GM21619 (cell line): ENCODE data around the gene CAB39L.
"Not testable (repeated sequence)": the region's sequence is repeated elsewhere in the genome, so short reads cannot be mapped to it uniquely, and the experiment has no call there.

Experiments
- ATAC-seq: cut with Tn5 transposase; IDR thresholded peaks from one replicate; pipeline ENCODE4 v1.9.1; 2021; ENCODE audit not compliant: unreplicated experiment

The CAB39L gene

GRCh38 chr13:49348751-49349150 is 95.1 kb downstream of the CAB39L start:
- no peak for ATAC-seq

DNA sequence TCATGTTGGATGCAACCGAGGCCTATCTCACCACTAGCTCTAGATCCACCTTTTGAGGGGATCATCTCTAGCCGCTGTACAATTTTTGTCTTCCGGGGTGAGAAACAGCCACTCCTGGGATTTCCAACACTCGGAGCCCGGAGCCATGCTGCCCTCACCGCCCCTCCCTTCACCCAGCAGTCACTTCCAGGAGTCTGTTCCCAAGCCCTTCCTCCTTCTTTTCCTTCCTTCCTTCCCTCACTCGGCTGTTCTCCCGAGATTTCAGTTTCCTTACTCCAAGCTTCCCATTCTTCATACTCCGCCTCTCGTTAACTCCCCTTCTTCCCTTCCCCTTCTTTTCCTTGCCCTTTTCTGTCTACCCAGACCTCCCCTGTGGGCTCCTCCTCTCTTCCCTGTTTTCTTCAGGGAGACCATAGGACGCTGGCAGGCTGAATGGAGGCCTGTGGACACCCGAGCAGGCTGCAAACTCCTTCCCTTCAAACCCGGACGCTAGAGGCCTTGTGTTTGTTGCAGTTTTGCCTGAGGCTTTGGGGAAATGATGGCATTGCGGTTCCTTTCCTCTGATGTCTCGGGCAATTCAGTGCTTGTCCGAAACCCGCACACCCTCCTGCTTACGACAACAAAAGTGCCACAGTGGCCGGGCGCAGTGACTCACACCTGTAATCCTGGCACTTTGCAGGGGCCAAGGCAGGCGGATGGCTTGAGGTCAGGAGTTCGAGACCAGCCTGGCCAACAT is 96.0 kb downstream of the CAB39L start:
- no peak for ATAC-seq

GRCh38 chr13:49346460-49346859 is 97.4 kb downstream of the CAB39L start:
- ATAC-seq, result no peak

DNA sequence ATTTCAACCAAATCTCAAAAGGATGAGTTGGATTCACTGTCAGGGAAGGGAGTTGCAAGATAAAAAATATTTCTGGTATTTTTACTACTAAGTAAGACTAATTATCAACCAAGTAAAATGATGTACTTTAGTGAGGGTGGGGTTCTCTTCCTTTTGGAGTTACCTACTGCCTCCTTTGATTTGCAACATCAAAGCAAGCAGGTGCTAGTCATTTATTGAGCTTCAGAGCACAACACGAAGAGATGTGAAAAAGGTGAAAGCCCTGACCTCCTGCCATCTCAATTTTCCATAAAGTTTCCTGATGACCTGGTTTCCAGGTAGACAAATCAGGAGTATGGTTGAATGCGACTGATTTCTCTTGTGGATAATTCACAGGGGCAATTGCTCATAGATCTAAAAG is 100.1 kb downstream of the CAB39L start:
- no peak for ATAC-seq

- no peak for ATAC-seq
Measured at GRCh38 chr13:49343255-49343654, 100.6 kb downstream of the CAB39L start.

DNA sequence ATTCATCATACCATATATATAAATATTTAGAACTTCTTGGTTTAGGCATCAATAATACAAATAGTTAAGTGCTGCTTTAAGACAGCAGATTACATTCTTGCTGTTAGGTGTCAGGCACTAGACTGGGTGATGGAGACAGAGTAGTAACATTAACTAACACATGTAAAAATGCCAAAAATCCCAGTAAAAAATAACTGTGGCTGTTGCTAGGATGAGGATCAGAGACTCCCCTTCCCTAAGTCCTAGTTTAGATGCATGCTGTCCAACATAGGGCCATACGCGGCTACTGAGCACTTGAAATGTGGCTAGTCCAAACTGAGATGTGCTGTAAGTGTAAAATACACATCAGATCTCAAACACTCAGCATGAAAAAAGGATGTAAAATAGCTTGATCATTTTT is 101.4 kb downstream of the CAB39L start:
- no peak for ATAC-seq

DNA sequence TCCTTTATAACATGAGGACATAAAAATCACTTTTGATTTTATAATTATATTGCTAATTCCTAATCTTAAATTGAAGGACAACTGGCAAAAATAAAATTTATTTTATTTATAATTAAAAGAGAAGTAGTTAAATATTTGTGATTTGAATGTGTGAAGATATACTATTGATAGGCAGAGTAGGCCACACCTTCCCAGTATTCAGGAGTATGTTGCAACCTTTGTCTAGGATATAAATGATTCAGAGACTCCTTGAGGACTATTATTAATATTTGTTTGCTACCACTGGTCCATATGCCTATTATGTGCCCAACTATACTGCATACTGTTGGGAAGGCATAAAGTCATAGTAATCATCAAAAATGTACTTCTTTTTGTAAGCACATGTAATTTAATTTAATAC is 101.9 kb downstream of the CAB39L start:
- no peak for ATAC-seq

GRCh38 chr13:49341517-49341916 is 102.3 kb downstream of the CAB39L start:
- ATAC-seq, result no peak

DNA sequence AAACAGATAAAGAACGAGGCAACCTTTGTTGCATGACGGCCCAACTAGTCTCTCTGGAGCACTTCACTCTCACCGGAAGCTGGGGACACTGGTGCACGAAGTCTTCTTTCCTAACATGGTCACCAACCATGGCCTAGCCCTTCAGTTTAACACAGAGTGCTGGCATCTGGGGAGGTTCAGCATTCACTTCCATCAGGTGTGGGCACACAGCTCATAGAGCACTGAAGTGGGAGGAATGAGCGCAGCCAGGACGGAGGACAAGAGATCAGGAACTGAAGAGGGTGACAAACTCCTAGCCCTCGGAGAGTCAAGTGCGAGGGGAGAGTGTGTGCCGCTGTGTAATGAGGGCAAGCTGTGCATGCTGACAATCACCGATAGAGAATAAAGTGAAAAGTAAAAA is 103.7 kb downstream of the CAB39L start:
- no peak for ATAC-seq

DNA sequence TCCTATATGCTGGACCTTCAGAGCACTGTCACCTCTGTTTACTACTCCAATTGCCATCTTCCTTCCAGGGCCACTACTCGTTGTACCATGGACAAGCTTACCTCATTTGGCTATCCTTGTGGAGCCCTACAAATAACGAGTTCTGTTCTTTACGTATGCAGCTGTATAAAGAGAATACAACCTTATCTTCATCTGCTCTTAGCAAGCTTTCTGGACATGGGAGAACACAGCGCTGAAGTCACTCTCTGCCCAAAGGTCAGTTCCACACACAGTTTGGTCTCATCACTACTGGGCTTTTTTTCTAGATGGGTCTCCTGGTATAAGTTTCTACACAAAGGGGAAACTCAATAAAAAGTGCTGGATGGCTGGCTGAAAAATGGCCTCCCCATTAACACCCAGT is 107.2 kb downstream of the CAB39L start:
- no peak for ATAC-seq

- ATAC-seq, result no peak
Measured at GRCh38 chr13:49330546-49330864, 113.4 kb downstream of the CAB39L start.

DNA sequence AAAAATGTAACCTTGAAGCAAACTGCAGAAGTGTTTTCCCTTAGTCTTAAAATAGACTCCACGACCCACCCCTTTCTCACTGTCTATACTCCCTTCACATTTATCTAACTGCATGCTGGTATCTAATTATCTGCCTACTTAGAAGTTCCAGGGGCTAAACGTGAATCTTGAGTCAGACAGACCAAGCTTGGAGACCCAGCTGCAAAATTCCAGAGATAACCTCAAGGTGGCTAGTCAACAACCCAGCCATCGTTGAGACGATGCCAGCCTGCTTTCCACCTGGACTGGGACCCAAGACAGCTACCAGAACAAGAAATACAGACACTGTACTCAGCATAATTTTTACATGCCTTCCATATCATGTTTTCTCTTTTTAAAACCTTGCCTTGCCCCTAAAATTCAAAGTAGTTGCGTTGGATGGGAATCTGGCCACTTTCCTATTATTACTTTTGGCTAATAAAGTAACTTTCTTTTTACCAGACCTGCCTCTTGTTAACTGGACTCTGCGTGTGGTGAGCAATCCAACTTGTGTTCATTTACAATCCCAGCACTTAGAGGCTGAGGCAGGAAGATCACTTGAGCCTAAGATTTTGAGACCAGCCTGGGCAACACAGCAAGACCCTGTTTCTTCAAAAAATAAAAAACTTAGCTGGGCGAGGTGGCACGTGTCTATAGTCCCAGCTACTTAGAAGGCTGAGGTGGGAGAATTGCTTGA is 113.9 kb downstream of the CAB39L start:
- ATAC-seq, result no peak

GRCh38 chr13:49327145-49327544 is 116.7 kb downstream of the CAB39L start:
- not testable (repeated sequence) for ATAC-seq

DNA sequence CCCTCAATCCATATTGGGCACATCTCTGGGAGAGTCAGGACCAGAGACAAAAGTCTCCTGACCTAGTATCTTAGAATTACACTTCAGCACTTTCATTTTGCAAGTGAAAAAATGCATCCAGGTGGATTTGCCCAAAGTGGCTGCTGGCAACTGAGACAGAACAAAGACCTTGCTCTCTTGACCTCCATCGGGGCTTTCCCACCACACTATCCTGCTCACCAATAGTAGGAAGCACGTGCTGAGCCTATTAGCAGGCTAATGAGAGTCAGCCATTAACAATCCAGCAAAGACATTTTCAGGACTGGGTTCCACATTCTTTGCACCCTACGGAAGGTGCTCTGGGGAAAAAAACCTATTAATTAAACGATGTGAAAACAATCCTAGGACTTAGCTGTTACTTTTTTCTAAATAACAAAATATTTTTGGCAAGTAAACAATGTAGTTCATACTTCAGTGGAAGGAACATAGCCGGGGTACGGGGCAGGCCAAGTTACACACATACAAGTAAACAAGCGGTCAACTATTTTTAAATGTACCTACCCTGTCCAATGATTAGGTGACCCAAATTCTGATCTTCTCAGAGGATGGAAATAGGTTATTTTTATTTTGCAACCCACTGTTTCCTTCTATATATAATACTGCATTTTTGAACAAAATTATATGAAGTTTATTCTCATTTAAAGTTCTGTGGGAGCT is 117.5 kb downstream of the CAB39L start:
- ATAC-seq, result no peak

DNA sequence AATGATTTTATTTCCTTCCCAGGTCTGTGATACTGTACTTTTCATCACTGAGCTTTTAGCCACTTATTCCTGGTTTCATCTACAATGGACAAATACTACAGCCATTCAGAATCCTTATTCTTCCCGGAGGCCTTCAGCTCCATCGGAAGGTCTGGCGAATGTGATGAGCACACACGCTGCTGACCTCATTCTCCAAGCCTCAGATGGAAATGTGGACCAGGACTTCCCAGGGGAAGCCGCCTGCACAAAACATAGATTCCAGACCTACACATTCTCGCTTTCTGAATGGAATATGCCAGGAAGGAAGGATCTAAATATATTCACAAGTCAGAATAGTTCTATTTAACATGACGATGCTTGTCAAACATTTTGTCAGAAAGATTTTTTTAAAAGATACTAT is 120.5 kb downstream of the CAB39L start:
- no peak for ATAC-seq

DNA sequence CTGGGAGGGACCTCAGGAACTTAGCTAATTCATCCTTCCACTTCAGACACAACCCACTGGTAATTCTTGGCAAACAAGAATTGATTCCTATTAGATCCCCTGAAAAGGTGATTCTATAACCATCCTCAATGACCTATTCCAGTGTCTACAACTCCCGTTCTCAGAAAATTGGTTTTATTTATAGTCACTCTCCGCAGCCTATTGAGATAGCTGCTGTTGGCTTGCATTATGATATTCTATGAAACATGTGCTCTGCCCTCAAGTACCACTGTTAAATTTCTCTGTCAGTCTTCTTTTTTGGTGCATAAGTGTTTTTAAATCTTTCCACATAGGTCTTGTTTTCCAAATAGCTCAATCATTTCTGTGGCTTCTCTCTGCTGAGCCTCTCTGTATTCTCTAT is 121.2 kb downstream of the CAB39L start:
- no peak for ATAC-seq

DNA sequence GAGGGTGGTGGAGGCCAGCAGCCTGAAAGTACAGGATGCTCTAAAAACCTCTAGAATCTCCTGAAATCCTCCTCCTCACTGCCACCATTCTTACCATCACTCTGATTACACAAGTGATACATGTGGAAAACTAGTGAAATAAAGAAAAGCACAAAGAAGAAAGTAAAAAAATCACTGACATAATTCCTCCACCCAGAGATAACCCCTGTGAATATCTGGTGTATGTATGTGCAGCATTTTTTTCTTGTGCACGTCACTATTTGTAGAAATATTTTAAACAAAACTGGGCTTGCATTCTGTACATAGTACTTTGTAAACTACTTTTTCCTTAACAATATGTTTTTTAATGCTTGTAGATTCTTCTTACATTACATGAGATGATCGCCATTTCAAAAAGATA is 122.9 kb downstream of the CAB39L start:
- no peak for ATAC-seq

DNA sequence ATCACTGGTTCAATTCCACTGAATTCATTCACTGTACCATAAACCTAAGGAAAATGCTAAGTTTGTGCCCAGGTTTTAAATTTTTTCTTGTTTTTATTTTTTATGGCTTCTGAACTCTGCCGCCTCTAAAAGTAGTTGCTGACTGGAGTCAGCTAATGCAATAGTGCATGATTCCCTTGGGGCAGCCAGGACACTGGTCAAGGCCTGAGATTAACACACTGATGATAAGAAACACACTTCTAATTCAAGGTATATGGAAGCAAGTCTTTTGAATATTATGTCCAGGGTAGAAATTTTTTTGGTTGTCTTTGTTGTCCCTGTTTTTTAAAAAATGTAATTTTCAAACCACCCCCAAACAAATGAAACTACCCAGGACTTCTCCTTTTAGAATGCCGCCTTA is 123.9 kb downstream of the CAB39L start:
- no peak for ATAC-seq

DNA sequence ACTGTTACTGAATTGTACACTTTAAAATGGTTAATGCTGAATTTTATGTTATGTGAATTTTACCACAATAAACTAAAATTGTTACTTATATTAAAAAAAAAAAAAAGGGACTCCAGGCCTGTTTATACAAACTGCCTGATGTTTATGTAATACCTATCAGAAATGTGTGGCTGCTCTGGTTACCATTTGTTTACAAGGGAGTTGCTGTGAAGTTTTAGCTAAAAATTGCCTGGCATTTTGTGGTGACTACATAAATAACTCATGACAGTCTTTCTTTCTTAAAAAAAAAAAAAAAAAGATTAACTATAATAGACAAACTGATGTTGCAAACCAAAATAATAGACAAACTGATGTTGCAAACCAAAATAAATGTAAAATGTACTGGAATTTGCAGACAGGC is 124.3 kb downstream of the CAB39L start:
- no peak for ATAC-seq

DNA sequence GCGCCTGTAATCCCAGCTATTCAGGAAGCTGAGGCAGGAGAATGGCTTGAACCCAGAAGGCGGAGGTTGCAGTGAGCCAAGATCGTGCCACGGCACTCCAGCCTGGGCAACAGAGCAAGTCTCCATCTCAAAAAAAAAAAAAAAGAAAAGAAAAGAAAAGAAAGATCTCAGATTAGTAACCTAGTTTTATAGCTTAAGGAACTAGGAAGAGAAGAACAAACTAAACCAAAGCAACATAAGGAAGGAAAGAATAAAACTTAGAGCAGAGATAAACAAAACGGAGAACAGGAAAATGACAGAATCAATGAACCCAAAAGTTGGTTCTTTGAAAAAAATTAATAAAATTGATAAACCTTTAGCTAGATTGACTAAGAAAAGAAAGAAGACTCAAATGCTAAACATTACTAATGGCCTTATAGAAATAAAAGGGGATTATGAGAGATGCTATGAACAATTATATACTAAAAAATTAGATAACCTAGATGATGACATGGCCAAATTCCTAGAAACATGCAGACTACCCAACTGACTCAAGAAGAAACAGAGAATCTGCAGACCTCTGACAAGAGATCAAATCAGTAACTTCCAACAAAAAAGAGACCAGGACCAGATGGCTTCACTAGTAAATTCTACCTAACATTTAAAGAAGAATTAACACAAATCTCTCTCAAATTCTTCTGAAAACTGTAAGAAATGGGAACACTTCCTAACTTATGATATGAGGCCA is 127.9 kb downstream of the CAB39L start:
- ATAC-seq, result no peak

- ATAC-seq, result no peak
Measured at GRCh38 chr13:49315036-49315565, 128.8 kb downstream of the CAB39L start.
